T-helper 22 cell (primary cell): Measurements from ENCODE around the gene AGAP1.
"Not testable (repeated sequence)": the region's sequence is repeated elsewhere in the genome, so short reads cannot be mapped to it uniquely, and the experiment has no call there.

Source experiments
- DNase-seq: peaks from one replicate; pipeline ENCODE4 v3.0.0-alpha.2; 2020; ENCODE audit warnings: low read depth

AGAP1 gene

GRCh38 chr2:236045251-236046235, 551.7 kb downstream of the AGAP1 start:
- DNase-seq = no peak

DNA sequence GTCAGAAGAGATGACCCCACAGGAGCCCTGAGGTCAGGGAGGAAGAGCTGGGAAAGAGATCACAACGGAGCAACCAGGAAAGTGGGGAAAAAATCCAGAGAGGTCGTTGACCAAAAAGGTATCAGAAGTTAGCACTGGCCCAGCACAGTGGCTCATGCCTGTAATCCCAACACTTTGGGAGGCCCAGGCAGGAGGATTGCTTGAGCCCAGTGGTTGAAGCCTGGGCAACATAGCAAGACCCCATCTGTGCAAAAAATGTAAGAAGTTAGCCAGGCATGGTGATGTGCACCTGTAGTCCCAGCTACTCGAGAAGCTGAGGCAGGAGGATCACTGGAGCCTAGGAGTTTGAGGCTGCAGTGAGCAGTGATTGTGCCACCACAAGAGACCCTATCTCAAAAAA, 552.9 kb downstream of the AGAP1 start:
- no peak for DNase-seq

DNA sequence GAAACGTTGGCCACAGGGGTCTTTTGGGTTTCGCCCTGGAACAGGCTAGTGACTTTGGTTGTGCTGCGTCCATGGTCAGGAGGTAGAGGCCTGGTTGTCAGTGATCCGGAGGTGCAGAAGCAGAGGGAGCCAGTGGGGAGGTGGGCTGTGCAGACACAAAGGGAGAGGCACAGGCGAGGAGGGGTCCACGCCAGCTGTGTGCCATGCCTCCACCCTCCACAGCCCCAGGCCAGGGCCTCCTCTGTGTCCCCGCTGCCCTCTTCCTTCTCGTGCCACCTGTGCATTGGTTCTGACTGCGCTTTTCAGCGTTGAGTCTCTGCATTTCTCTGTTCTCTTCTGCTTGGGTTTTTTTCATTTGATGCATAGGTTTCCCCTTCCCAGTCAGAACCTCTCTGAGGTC, 553.3 kb downstream of the AGAP1 start:
- no peak for DNase-seq

DNA sequence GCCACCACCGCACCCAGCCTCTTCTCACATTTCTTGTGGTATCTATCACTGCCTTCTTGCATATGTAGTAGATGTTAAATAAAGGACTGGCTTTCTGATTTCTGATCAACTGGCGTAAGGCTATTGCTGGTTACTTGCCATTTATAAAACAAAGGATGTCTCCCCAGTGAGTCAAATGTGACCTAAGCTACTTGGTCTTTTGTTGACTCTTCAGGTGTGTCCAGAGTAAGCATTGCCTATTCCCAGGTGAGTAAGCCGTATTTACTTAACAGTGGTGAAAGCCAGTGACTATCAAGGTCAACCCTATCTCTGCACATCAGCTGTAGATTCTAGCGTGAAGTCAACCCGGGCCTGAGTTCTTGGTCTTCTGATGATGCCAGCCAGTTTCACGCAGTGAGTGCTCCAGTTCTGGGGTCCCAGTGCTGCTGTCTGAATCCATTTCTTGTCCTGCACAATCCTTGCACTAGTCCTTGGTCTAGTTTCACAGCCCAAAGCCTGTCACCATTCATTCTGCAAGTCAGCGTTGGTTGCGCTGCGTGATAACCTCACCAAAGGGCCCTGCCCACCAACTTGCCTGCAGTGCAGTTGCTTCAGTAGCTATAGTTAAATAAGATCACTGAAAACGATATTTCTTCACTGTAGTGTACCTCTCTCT, 554.2 kb downstream of the AGAP1 start:
- no peak for DNase-seq

DNA sequence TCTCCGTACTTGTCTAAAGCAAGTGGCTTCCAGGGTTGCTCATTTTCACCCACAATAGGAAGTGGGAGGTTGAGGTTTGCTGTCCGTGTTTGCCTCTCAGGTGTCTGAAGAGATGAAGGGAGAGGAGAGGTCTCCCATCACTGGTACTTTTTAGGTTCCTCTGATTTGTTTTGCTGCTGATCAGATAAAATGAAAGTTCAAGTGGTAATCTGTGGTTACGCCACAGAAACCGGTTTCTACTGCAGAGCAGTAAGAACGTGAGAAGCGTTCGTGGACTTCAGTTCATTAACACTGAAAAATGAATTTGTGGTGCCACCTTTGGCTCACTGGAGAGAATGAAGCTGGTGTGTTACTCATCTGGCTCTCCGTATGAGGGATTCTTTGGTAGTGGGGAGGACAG, 556.1 kb downstream of the AGAP1 start:
- no peak for DNase-seq

DNA sequence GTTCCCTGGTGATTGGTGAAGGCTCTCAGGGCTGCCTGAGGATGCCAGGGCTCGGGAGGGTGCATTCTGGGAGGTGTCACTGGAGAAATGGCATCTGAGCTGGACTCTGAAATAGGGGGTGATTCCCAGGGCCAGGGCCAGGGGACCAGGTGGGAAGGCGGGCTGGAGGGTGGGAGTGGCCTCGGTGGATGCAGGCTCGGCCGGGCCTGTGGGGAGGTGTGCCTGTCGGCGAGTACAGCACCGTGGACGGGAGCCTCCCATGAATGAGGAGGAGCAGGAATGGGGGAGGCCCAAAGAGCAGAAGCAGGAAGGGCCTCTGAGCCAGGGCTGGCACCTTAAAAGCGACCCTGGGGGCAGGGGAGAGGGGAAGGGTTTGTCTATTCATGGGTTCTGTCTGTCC, 557.5 kb downstream of the AGAP1 start:
- no peak for DNase-seq

- DNase-seq = no peak
Measured at GRCh38 chr2:236051806-236052205, 558.0 kb downstream of the AGAP1 start.

DNA sequence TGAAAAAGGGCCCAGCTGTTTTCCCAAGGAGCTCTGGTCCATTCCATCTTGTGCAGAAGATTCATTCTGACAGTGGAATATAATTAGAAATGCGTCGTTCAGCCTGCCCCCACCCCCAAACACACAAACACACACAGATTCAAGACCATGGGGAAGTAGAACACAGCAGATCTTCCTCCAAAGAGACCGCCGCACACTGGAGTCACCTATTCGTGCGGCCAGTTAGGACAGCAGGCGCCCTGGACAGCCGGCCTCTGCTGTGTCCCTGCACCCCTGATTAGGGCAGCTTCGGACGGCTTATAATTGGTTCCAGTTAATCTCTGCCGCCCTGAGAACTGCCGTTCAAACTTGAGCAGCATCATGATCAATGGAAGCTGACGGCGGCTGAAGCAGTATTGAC, 558.4 kb downstream of the AGAP1 start:
- no peak for DNase-seq

- DNase-seq = no peak
Measured at GRCh38 chr2:236052926-236053821, 559.3 kb downstream of the AGAP1 start.

- no peak for DNase-seq
Measured at GRCh38 chr2:236054125-236054524, 560.3 kb downstream of the AGAP1 start.

- no peak for DNase-seq
Measured at GRCh38 chr2:236054621-236055305, 560.9 kb downstream of the AGAP1 start.

DNA sequence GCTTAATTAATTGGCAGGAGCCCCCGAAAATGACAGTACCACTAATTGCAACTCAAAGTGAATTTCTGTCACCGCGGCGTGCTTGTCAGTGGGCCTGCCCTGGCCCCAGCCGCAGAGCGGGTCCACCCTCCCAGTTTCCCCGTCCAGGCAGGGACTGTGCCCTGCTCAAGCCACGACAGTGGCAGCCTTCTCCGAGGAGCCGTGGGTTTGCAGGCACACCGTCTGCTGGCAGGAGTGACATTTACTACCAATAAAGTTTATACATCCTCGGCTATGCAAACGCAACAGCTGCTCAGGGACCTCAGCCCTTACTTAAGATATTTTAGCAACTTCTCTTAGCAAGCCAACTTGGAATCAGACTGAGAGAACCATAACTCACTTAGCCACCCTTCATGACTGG, 561.6 kb downstream of the AGAP1 start:
- no peak for DNase-seq

DNA sequence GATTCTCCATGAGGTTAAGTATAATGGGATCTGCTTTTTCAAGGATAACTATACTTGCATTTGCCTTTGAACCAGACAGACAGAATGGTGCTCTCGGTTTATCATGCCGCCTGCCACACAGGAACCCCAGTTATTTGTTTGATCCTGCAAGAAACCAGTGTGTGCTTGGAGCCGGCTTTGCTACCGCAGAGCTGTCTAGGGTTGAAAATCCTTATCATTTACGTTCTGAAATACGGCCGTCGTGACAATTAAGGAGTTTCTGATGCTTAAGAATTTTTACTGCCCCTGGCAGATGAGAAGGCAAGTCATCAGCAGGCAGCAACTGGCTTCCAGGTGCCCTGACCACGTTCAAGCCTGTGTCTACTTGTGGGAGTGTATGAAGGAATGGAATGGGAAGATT, 562.3 kb downstream of the AGAP1 start:
- no peak for DNase-seq

GRCh38 chr2:236057375-236057774, 563.5 kb downstream of the AGAP1 start:
- no peak for DNase-seq

- DNase-seq = no peak
Measured at GRCh38 chr2:236061497-236061896, 567.7 kb downstream of the AGAP1 start.

DNA sequence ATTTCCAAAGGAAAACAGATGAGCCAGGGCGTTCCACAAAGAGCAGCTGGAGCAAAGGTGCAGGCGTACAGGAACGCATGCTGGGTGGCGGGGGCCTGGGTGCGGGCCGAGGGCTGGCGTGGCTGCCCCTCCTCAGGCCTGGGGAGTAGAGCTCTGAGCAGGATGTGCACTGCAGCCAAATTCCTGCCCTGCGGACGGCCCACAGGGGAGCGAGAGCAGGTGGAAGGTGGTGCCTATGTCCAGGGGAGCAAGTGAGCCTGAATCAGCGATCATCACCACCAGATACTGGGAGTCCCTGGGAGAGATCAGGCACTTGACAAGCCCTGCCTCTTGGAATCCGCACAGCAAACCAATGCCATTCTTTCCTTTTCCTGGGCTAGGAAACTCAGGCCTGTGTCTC, 568.1 kb downstream of the AGAP1 start:
- DNase-seq = no peak

- DNase-seq = not testable (repeated sequence)
Measured at GRCh38 chr2:236062806-236063205, 569.0 kb downstream of the AGAP1 start.

DNA sequence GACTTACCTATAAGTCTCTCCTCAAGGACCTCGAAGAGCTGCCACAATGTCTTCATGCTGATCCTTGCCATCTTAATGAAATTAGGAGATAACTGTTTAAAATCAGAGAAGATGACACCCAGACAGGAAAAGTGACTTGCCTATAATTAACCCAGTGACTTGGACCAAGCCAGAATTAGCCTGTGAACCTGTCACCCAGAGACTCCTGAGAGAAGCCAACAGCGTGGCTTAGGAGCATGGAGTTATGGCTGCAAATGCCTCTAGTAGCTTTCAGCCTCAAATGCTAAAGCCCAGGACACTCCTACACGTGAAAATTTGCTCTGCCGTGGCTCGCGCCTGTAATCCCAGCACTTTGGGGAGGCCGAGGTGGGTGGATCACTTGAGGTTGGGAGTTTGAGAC, 570.2 kb downstream of the AGAP1 start:
- no peak for DNase-seq

DNA sequence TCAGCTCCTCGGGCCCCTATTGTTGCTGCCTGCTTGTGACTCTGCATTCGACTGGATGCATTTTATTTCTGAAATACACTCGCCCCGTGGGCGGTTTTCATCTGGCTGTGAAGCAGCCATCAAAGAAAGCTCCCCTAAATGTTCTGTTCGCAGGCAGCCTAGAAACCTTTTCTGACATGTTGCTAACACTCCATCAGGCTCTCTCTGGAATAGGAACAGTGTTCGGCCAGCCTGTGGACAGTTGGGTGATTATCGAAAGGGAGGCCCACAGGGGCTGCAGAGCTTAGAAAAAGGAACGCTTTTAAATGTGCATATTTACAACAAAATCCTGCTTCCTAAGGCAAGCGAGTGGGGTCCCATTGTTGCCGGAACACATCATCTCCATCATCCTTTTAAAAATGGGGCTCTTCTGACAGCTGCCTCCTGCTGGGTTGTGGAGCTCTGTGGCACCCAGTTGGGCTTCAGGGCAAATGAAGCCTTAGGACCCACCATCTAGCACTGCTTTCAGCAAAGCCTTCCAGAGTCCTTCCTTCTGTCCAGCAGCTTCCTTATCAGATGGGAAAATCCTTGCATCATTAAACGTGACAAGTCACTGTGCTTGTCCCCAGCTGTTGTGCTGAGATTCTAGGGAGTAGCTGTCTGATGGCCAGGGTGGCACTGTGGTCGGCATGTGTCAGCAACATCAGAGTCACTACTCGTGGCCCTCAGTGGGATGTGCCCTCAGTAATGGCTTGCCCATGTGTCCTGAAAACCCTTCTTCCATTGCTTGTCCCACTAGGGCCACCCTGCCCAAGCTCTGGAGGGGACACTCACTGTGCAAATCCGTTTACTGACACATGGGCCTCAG, 571.7 kb downstream of the AGAP1 start:
- no peak for DNase-seq

GRCh38 chr2:236070236-236070635, 576.4 kb downstream of the AGAP1 start:
- DNase-seq = no peak

- no peak for DNase-seq
Measured at GRCh38 chr2:236073246-236073645, 579.4 kb downstream of the AGAP1 start.
